Measurements from ENCODE around the gene PUM2. TPM values are rescaled to one million over a fixed set of nuclear protein-coding genes. Genes with fewer than 3 reads are reported as not detected.

PUM2 gene
- polyA plus RNA-seq, 1 donor (not counting 4 experiments of a cell fraction or from before 2014, with no cell fraction given) = 47.5 TPM

GRCh38 chr2:20314562-20315501, 35.8 kb downstream of the PUM2 start:
- Histone ChIP-seq H2AFZ (ENCODE audit: control insufficient read depth, low read length) (no peak overlapping the region), H3K4me2 (ENCODE audit: control insufficient read depth, extremely low read depth, insufficient read depth, low read depth, low read length) (no peak overlapping the region), H3K79me2 (ENCODE audit: control insufficient read depth, insufficient read depth, low read length) (peaks cover 32% of the 10 kb centered on the region), H3K9me3 (ENCODE audit: control insufficient read depth, low read depth, low read length) (no peaks in the 10 kb centered on the region), H4K20me1 (ENCODE audit: control insufficient read depth, extremely low read depth, insufficient read depth, low read length) (no peaks in the 10 kb centered on the region), H3K9me1 (ENCODE audit: control insufficient read depth, extremely low read depth, insufficient read depth, low read length) (no peaks in the 10 kb centered on the region), H3K4me3 (ENCODE audit: control insufficient read depth in 2 of 3, extremely low read depth in 1 of 3, insufficient read depth in 2 of 3, low read depth in 1 of 3, low read length in 3 of 3) (no peak overlapping the region), H3K27ac (ENCODE audit: control insufficient read depth, insufficient read depth, low read length) (no peak overlapping the region), H3K36me3 (ENCODE audit: control insufficient read depth in 2 of 2, extremely low read depth in 1 of 2, insufficient read depth in 2 of 2, low read length in 2 of 2) (peaks cover 7 to 14% of the 10 kb centered on the region in 2 experiments), H3K9ac (ENCODE audit: control insufficient read depth, extremely low read depth, insufficient read depth, low read length) (no peak overlapping the region), H3K4me1 (ENCODE audit: control insufficient read depth, extremely low read depth, insufficient read depth, low read length) (peaks cover 5% of the 10 kb centered on the region), H3K27me3 (ENCODE audit: control insufficient read depth, extremely low read depth, insufficient read depth, low read length) (no peaks in the 10 kb centered on the region)
- FAIRE-seq (no peak), DNase-seq (ENCODE audit: low read depth, low spot score) (no peak)
- dilution Hi-C loops (cut with MboI; ENCODE audit: extremely low pct_ligation_motif_present, low sequenced_read_pairs) = no loop called here
- TF ChIP-seq CTCF (optimal IDR thresholded peaks at IDR 0.05 in 1 of 3, IDR thresholded peaks at IDR 0.05 in 1 of 3, conservative IDR thresholded peaks at IDR 0.05 in 1 of 3; ENCODE audit: extremely low read depth in 1 of 3, insufficient read depth in 2 of 3, low read length in 3 of 3) = no peak
- TF ChIP-seq EZH2 (IDR thresholded peaks at IDR 0.05; ENCODE audit: low read length) = no peak

- H3K9ac ChIP-seq (ENCODE audit: control insufficient read depth, extremely low read depth, insufficient read depth, low read length) = no peak overlapping the region
- H3K9me3 ChIP-seq (ENCODE audit: control insufficient read depth, low read depth, low read length) = no peaks in the 10 kb centered on the region
- peaks cover 5% of the 10 kb centered on the region for H3K4me1 ChIP-seq (ENCODE audit: control insufficient read depth, extremely low read depth, insufficient read depth, low read length)
- no peaks in the 10 kb centered on the region for H4K20me1 ChIP-seq (ENCODE audit: control insufficient read depth, extremely low read depth, insufficient read depth, low read length)
- H3K36me3 ChIP-seq (ENCODE audit: control insufficient read depth in 2 of 2, extremely low read depth in 1 of 2, insufficient read depth in 2 of 2, low read length in 2 of 2) = peaks cover 7 to 18% of the 10 kb centered on the region in 2 experiments
- H3K27me3 ChIP-seq (ENCODE audit: control insufficient read depth, extremely low read depth, insufficient read depth, low read length) = no peaks in the 10 kb centered on the region
- DNase-seq (ENCODE audit: low read depth, low spot score) (no peak), FAIRE-seq (no peak)
- H3K79me2 ChIP-seq (ENCODE audit: control insufficient read depth, insufficient read depth, low read length) = peaks cover 28% of the 10 kb centered on the region
- dilution Hi-C loops (cut with MboI; ENCODE audit: extremely low pct_ligation_motif_present, low sequenced_read_pairs) = no loop called here
- H3K4me3 ChIP-seq (ENCODE audit: control insufficient read depth in 2 of 3, extremely low read depth in 1 of 3, insufficient read depth in 2 of 3, low read depth in 1 of 3, low read length in 3 of 3) = no peak overlapping the region
- no peaks in the 10 kb centered on the region for H3K9me1 ChIP-seq (ENCODE audit: control insufficient read depth, extremely low read depth, insufficient read depth, low read length)
- H3K27ac ChIP-seq (ENCODE audit: control insufficient read depth, insufficient read depth, low read length) = no peak overlapping the region
- no peak overlapping the region for H3K4me2 ChIP-seq (ENCODE audit: control insufficient read depth, extremely low read depth, insufficient read depth, low read depth, low read length)
- H2AFZ ChIP-seq (ENCODE audit: control insufficient read depth, low read length) = no peak overlapping the region
- no peak for TF ChIP-seq CTCF (optimal IDR thresholded peaks at IDR 0.05 in 1 of 3, IDR thresholded peaks at IDR 0.05 in 1 of 3, conservative IDR thresholded peaks at IDR 0.05 in 1 of 3; ENCODE audit: extremely low read depth in 1 of 3, insufficient read depth in 2 of 3, low read length in 3 of 3)
- TF ChIP-seq EZH2 (IDR thresholded peaks at IDR 0.05; ENCODE audit: low read length) = no peak
These were observed 37.0 kb downstream of the PUM2 start for GRCh38 chr2:20313659-20314058.
